ENCODE results near the gene WNT10A.

GRCh38 chr2:218873359-218874194 lies 7.1 kb upstream of the WNT10A start:
- TF ChIP-seq POLR2A (IDR thresholded peaks at IDR 0.05) (no peak), CTCF (IDR thresholded peaks at IDR 0.05) (no peak)
